OCI-LY3 (cell line): ENCODE results near the gene KIF6.

Source experiments
- H2AFZ ChIP-seq: fragments of 200-600, 300-600 bp; shearing (Covaris generic); 2 replicates; pipeline ENCODE4 v1.6.0; 2014; ENCODE audit warnings: antibody characterized with exemption, low read depth, low read length
- H3K27ac ChIP-seq: fragments of 200-600, 300-600 bp; sonication (generic); 2 replicates; pipeline ENCODE4 v1.5.1; 2014; ENCODE audit warnings: mild to moderate bottlenecking, low read length, moderate library complexity, mixed read lengths
- H3K27me3 ChIP-seq: fragments of 200-600, 300-600 bp; sonication (generic); 2 replicates; pipeline ENCODE4 v1.6.1; 2014; ENCODE audit warnings: low read depth, low read length, mixed read lengths
- H3K36me3 ChIP-seq: fragments of 200-600, 300-600 bp; sonication (generic); replicated peaks from 2 replicates; pipeline ENCODE3; 2014; ENCODE audit warnings: low read depth, low read length, mixed read lengths
- H3K4me1 ChIP-seq: fragments of 300-600, 200-600 bp; sonication (generic); 2 replicates; pipeline ENCODE4 v1.6.1; 2014; ENCODE audit warnings: low read length, mixed read lengths
- H3K4me2 ChIP-seq: fragments of 200-600, 300-600 bp; sonication (generic); 2 replicates; pipeline ENCODE4 v1.6.1; 2014; ENCODE audit warnings: low read length, mixed read lengths
- H3K4me3 ChIP-seq: fragments of 300-600, 200-600 bp; sonication (generic); 2 replicates; pipeline ENCODE4 v1.5.1; 2014; ENCODE audit warnings: antibody characterized with exemption, mild to moderate bottlenecking, low read length, moderate library complexity
- H3K79me2 ChIP-seq: fragments of 300-600, 200-600 bp; shearing (Covaris generic); 2 replicates; pipeline ENCODE4 v1.6.1; 2014; ENCODE audit warnings: mild to moderate bottlenecking, low read length, mixed read lengths
- H3K9ac ChIP-seq: fragments of 300-600, 200-600 bp; shearing (Covaris generic); 2 replicates; pipeline ENCODE4 v1.6.0; 2014; ENCODE audit warnings: mild to moderate bottlenecking, low read length, moderate library complexity
- H3K9me3 ChIP-seq: fragments of 200-600, 300-600 bp; shearing (Covaris generic); 2 replicates; pipeline ENCODE4 v1.6.1; 2014; ENCODE audit warnings: low read length, mixed read lengths; ENCODE audit not compliant: insufficient read depth
- H4K20me1 ChIP-seq: fragments of 200-600, 300-600 bp; sonication (generic); 2 replicates; pipeline ENCODE4 v1.6.1; 2016; ENCODE audit warnings: low read length, mixed read lengths; ENCODE audit not compliant: insufficient read depth
- EZH2phosphoT487 ChIP-seq: fragments of 200-600 bp; shearing (Covaris generic); IDR thresholded peaks from 2 replicates; pipeline ENCODE4 v1.6.1; 2018; ENCODE audit warnings: antibody characterized with exemption, mixed run types, low read depth
- TF ChIP-seq, protein P1 (sequence below): fragments of 200-600, 300-600 bp; sonication (generic); IDR thresholded peaks from 2 replicates; pipeline ENCODE4 v1.5.1; 2014; ENCODE audit warnings: antibody characterized with exemption, low read length, low read depth

The KIF6 gene

DNA sequence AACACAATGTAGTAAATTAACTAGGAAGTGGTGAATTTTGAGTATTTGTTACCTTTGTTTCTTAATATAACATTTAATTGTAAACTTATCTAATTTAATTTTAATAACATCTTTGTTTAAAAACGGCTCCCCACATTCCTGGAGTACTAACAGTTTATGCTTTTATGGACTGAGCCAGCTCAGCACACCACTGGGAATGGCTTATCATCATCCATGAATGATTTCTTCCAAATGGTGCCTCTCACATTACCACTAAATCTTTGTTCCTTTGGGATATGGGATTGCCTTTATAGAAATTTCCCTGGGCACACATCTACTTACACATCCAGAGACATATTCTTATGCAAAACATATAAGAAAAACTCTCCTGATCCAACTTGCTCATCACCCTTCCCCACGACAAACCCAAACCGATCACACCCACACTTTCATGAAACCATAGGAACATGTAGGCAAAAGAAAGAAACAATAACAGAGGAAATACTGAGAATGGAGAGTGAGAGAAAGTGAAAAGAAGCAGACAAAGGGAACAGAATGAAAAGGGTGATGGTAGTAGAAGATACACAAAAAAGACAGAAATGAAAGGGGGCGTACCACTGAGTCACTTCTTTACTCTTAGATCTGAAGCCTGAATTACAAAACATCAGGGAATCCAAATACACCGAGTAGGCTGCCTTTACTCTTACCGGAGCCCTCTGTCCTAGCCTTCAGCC is 344.2 kb downstream of the KIF6 start:
- Histone ChIP-seq H3K9me3 (no peaks in the 10 kb centered on the region), H3K27ac (no peak overlapping the region), H3K9ac (no peak overlapping the region), H4K20me1 (no peaks in the 10 kb centered on the region), H3K4me3 (no peak overlapping the region), H3K27me3 (no peaks in the 10 kb centered on the region), H3K79me2 (no peaks in the 10 kb centered on the region), H3K4me2 (no peak overlapping the region), H3K4me1 (peaks cover 15% of the 10 kb centered on the region), H3K36me3 (no peaks in the 10 kb centered on the region), H2AFZ (no peak overlapping the region)
- TF ChIP-seq, protein P1, sequence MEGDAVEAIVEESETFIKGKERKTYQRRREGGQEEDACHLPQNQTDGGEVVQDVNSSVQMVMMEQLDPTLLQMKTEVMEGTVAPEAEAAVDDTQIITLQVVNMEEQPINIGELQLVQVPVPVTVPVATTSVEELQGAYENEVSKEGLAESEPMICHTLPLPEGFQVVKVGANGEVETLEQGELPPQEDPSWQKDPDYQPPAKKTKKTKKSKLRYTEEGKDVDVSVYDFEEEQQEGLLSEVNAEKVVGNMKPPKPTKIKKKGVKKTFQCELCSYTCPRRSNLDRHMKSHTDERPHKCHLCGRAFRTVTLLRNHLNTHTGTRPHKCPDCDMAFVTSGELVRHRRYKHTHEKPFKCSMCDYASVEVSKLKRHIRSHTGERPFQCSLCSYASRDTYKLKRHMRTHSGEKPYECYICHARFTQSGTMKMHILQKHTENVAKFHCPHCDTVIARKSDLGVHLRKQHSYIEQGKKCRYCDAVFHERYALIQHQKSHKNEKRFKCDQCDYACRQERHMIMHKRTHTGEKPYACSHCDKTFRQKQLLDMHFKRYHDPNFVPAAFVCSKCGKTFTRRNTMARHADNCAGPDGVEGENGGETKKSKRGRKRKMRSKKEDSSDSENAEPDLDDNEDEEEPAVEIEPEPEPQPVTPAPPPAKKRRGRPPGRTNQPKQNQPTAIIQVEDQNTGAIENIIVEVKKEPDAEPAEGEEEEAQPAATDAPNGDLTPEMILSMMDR: no peak
- TF ChIP-seq EZH2phosphoT487: no peak

- Histone ChIP-seq H3K9me3 (no peaks in the 10 kb centered on the region), H4K20me1 (no peaks in the 10 kb centered on the region), H2AFZ (no peak overlapping the region), H3K79me2 (no peaks in the 10 kb centered on the region), H3K4me3 (no peak overlapping the region), H3K4me1 (peaks cover 15% of the 10 kb centered on the region), H3K4me2 (0 out of 2 replicates have a peak overlapping the region, but pooled peaks have one; percentile 21), H3K36me3 (no peaks in the 10 kb centered on the region), H3K9ac (no peak overlapping the region), H3K27ac (no peak overlapping the region), H3K27me3 (no peaks in the 10 kb centered on the region)
- TF ChIP-seq EZH2phosphoT487: no peak
- TF ChIP-seq, protein P1: no peak
These were observed 346.2 kb downstream of the KIF6 start for GRCh38 chr6:39378960-39379425.

- no peak overlapping the region for H3K27ac ChIP-seq
- H4K20me1 ChIP-seq: no peaks in the 10 kb centered on the region
- no peaks in the 10 kb centered on the region for H3K36me3 ChIP-seq
- peak overlapping the region; percentile 21; the same call in 1 of the 2 replicates for H3K4me2 ChIP-seq
- no peak overlapping the region; the same call in 1 of the 2 replicates for H2AFZ ChIP-seq
- H3K9me3 ChIP-seq: no peaks in the 10 kb centered on the region
- no peak overlapping the region for H3K9ac ChIP-seq
- no peak overlapping the region for H3K4me3 ChIP-seq
- H3K79me2 ChIP-seq: no peaks in the 10 kb centered on the region
- TF ChIP-seq, protein P1: no peak
- TF ChIP-seq EZH2phosphoT487: no peak
- H3K27me3 ChIP-seq: no peaks in the 10 kb centered on the region
- H3K4me1 ChIP-seq: peaks cover 15% of the 10 kb centered on the region
These were observed 346.8 kb downstream of the KIF6 start for GRCh38 chr6:39378175-39378959.

DNA sequence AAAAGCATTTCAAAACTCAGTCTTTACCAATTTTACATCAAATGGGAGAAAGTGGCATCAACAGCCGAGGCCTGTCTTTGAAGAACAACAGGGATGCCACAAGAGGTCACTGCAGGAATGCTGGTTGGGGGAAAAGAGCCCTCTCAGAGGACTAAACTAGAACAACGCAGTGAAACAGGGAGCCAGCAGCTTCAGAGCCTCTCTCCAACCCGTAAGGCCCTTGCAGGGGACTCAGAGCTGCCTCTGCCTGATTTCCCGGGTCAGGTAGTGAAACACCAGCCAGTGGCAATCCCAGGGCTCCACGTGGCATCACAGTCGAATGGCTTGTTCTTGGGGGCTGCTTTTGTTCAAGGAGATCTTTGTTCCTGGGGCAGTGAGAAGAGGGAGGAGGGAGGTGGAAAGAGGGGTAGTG is 347.7 kb downstream of the KIF6 start:
- H3K79me2 ChIP-seq: no peaks in the 10 kb centered on the region
- H3K27ac ChIP-seq: no peak overlapping the region
- H3K9ac ChIP-seq: no peak overlapping the region
- H3K4me3 ChIP-seq: no peak overlapping the region
- H3K9me3 ChIP-seq: no peaks in the 10 kb centered on the region
- H3K4me1 ChIP-seq: peaks cover 15% of the 10 kb centered on the region
- peak overlapping the region; percentile 56; the same call in 1 of the 2 replicates for H2AFZ ChIP-seq
- no peaks in the 10 kb centered on the region for H3K36me3 ChIP-seq
- no peaks in the 10 kb centered on the region for H3K27me3 ChIP-seq
- H4K20me1 ChIP-seq: no peaks in the 10 kb centered on the region
- H3K4me2 ChIP-seq: peak overlapping the region; percentile 19; the same call in 1 of the 2 replicates
- TF ChIP-seq, protein P1: peak; percentile 96
- no peak for TF ChIP-seq EZH2phosphoT487
